EL (cell line): Measurements from ENCODE around the gene CSNK1E.
A peak's percentile ranks its signal among the peaks of the same experiment; 100 is the strongest.

Source experiments
- DNase-seq: peaks from one replicate; pipeline ENCODE4 v3.0.0-alpha.2; 2016

Gene CSNK1E

DNA sequence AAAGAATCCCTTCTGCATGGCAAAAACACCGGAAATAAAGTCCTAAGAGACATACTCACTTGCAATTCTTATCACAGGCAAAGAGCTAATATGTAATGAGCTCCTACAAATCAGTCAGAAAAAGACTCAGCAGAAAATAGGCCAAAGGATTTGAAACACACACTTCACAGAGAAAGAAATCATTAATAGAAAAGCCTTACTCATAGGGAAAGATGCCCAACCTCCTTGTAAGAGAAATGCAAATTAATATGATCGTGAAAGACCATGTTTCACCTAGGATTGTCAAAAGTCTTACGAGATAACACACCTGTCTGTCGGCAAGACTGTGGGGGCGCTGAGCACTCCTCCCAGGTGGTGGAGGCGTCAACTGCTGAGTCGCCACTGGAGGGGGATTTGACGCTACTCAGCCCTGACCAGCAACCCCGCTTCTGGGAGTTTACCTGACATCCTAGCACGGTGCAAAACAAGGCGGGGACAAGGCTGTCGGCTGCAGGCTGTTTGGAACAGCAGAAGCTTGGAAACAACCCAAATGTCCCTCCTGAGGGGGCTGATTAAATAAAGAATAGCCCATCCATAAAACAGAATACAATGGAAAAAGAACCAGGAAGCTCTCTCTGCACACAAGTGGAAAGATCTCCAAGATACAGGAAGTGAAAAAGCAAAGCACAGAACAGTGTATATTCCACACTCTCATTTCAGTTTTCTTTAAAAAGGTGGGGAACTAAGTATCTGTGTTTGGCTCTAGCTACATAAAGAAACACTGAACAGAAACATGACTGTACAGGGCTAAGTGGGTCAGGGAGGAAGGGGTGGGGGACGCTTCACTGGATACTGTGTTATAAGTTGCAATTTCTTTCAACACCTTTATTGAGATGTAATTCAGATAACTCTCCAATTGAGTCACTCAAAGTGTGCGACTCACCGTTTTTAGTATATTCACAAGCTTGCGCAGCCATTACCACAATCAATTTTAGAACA lies 11.5 kb downstream of the CSNK1E start:
- peak; percentile 33 for DNase-seq

DNA sequence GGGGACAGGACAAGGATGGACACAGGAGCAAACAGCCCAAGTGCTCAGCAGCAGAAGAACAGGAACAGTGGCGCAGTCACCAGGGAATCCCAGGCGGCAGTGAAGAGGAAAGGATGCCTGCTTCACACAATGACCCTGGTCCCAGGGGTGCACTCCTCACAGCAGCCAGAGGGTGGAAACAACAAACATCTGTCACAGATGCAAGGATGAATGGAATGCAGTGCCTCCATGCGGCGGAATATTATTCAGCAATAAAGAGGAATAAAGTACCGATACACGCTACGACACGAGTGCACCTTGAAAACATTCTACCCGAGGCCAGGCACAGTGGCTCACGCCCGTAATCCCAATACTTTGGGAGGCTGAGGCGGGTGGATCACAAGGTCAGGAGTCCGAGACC lies 12.7 kb downstream of the CSNK1E start:
- no peak for DNase-seq

DNA sequence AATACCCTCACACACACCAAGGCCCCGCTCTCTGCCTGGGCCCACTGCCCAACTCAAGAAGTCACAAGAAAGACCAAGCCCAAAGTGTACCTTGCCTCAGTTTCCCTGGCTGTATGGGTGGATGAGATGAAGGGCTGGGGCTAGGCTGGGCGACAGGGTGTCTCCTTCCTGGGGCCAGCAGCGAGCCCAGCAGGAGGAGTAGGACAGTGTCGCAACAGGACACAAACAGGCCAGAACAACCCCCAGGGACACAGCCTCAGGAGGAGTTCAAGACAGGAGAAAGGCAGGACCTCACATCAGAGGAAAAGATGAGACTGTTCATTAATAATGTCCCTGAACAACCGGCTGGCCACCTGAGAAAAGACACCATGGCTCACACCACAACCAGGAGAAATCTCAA lies 13.3 kb downstream of the CSNK1E start:
- no peak for DNase-seq

DNA sequence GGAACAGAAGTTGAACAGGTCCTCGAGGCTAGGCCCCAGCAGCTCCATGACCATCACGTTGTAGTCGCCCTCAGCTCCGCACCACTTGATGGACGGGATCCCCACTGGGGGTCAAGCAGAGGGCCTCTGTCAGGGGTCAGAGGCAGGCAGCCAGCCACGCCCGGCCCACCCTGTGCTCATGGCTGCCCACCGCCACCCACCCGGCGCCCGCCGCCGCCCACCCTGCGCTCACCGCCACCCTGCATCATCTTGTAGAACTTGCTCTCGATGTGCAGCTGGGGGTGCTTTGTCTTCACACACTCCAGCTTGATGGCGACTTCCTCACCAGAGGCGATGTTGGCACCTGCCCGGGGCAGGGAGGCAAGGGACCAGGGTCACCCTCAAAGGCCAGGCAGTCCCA lies 14.3 kb downstream of the CSNK1E start:
- DNase-seq: no peak

DNA sequence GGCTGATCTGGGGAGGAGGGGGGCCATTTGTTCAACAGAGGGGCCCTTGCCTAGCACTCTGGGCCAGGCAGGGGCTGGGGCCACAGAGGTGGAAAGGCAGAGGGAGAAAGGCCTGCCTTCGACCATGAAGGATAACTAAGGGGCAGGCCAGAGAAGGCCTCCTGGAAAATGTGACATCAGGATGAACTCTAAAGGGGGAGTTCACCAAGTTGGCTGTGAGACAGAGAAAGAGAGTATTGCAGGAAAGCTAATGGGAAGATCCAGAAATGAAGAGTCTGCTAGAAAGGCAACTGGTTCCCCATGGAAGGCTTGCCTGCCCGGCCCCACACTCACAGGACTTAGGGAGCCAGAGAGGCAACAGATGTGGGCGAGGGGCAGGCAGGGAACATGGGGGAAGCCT lies 16.3 kb downstream of the CSNK1E start:
- DNase-seq: no peak

DNA sequence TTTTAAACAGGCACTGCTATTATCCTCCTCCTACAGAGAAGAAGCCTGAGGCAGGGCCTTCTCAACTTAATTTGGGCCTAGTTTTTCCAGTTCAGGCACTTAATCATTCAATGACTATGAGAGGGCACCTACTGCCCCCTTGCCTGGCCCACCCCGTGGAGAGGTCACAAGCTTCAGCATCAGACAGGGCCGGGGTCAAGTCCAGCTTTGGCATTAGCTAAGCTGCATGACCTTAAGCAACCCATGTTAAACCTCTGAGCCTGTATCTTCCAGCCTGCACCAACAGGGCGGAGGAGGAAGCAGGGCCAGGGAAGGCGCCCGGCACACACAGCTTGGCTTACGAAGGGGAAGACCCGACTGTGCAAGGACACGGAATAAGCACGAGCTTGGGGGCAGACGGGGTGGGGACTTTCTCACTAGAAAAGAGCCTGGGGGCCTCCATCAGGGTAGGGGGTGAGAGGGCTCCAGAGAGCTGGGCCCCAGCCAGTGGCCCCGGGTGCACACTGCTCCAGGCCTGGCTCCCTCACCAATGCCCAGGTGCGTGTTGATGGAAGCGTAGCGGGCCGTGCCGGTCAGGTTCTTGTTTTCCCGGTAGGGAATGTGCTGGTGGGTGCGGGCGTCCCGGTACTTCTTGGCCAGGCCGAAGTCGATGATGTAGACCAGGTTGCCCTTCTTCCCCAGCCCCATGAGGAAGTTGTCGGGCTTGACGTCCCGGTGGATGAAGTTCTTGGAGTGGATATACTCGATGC lies 16.9 kb downstream of the CSNK1E start:
- DNase-seq: no peak

DNA sequence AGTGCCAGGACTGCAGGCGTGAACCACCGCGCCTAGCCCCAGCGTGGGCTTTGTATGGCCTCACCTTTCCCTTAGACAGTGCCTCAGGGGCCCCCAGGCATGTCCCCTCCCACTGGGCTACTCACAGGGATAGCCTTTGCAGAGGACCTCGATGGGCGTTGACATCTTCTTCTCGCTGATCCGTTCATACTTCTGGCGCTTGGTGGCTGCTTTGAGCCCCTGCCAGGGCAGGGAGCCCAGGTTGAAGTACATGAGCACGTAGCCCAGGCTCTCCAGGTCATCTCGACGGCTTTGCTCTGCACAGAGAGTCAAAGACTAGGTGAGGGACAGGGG lies 17.5 kb downstream of the CSNK1E start:
- DNase-seq: no peak

DNA sequence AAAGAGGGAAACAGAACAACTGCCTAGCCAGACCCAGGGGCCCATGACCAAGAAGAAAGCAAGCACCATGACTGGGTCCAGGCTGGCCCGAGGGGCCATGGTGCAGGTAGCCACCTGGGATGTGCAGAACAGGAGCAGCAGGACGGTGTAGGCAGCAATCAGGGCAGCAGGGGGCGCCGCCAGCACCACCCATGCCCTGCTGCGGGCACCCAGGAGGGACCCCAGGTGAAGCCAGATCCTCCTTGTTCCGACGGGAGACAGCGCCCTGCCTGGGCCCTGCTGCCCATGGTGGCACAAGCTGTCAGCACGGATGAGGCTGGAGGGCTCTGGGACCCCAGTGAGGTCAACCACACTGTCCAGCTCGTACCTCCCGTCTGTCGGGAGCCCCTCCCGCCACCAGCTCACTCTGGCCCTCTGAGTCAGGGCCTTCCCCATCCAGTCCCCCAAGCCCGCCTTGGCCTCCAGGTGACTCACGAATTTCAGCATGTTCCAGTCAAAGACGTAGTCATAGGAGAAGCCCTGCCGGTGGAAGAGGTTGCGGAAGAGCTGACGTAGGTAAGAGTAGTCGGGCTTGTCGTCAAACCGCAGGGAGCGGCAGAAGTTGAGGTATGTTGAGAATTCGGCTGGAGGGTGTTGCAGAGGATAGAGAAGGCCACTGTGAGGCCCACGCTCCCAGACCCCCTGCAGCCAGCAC lies 18.8 kb downstream of the CSNK1E start:
- DNase-seq: peak; percentile 98

DNA sequence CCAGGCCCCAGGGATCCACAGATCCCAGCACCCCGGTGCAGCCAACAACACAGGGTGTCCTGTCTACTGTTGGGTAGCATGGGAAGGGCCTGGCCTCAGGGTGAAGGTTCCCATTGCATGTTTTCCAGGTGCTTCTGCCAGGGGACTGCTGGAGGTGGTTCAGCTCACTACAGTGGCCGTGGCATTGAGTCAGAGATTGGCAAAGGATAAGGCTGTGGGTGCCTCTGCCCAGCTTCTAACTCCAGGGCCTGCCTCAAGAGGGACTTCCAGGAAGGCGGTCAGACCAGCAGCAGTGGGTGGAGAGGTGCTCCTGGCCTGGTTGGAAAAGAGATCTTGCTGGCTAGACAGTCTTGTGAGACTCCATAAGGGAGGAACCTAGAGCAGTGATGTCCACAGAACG lies 20.9 kb downstream of the CSNK1E start:
- no peak for DNase-seq

DNA sequence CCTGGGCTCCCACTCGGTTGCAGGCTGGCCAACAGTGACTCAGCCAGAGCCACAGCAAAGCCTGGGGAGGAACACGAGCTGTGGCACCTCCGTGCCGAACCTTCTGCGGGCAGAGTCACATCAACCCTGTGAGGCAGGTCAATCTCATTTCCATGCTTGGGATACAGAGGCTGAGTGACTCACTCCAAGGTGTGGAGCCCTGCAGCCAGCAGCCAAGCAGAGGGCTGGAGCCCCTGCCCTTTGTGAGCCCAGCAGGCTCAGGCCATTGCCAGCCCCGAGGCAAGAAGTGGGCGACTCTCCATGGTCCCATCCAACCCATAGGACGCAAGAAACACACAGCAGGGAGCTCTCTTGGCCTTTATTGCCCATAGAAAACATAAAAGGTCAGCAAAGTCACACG lies 21.4 kb downstream of the CSNK1E start:
- no peak for DNase-seq

DNA sequence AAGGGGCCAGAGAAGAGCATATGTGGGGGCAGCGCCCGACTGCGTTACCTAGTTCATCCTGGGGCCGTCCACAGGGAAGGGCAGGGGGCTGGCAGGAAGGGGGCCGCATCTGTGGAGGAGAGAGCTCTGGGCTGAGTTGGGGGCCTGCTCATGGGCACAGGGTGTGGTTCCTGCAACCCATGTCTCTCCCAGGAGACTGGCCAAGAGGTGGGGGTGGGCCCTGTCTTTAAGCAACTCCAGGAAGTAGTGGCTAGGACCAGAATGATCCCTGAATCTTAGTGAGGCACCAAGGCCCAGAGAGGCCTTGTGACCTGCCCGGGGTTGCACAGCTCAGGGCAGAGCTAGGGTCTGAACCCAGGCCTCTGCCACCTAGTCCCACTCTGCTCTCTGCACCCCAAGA lies 21.9 kb downstream of the CSNK1E start:
- no peak for DNase-seq

DNA sequence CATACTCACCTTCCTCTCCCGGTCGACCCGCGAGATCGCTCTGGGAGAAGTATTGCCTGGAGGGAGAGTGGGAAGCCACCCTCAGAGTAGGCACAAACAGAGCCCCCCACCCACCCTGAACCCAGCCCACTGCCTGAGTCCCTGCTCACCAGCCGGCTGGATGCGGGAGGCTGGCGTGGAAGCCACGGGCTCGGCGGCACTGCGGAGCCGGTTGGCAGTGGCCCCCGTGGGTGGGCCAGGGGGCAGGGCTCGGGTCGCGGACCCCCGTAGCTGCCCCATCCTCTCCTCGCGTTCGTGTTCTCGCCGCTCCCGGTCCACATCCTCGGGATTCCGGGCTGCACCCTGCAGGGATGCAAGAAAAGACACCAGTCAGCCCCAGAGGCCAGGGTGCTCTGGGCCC lies 23.0 kb downstream of the CSNK1E start:
- no peak for DNase-seq

DNA sequence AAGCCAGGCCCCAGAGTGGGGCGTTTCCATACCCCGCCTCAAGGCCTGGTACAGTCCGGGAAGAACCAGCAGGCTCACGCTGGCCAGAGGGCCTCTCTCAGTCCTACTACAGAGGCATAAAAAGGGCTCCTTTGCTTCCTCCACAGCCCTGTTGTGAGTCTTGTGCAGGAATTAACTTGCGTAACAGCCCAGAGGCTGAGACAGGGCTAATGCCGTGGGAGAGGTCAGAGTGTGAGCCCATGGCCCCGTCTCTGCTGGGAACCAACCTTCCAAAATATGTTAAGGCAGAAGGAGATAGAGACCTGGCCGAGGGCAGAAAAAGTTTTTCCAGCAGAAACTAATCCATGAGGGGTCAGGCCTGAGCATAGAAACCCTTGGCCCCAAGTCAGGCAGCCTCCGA lies 24.5 kb downstream of the CSNK1E start:
- no peak for DNase-seq

DNA sequence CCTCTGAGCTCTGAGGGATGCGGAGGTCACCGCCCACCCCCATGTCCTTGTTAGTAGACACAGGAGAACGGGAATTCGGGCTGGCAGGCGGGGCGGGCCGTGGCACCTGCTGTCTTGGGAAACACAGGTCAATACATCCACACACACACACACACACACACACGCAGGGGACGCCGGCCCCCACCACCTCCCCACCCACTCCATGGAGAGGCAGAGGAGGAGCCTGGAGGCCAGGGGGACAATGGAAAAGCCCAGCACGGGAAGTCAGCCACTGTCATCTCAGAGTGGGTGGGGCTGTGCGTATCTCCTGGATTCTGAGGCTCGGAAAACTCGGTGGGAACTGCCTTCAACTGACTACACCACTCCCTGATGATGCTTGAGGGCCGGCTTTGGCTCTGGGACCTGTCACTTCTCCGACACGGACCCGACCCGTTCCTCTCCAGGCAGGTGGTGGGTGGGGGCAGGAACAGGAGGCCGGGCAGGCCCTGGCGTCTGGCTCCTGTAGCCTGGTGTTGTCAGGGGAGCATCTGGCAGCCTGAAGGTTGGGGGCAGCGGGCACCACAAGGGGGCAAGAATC lies 25.9 kb downstream of the CSNK1E start:
- no peak for DNase-seq

DNA sequence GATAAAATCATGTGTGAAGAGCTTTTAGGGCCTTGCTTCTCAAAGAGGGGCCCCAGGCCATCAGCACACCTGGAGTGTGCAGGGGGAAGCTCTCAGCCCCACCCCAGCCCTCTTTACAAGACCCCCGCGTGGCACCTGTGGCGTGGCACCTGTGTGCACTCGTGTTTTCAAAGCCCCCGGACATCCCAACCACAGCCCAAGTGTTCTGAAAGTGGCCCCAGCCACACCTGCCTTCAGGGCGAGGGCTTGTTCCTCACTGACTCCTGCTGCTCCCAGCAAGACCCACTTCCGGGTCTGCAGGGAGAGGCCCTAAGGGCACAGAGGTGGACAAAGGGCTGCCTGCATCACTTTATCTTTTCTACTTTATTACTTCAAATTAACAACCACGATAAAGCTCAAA lies 26.9 kb downstream of the CSNK1E start:
- no peak for DNase-seq

DNA sequence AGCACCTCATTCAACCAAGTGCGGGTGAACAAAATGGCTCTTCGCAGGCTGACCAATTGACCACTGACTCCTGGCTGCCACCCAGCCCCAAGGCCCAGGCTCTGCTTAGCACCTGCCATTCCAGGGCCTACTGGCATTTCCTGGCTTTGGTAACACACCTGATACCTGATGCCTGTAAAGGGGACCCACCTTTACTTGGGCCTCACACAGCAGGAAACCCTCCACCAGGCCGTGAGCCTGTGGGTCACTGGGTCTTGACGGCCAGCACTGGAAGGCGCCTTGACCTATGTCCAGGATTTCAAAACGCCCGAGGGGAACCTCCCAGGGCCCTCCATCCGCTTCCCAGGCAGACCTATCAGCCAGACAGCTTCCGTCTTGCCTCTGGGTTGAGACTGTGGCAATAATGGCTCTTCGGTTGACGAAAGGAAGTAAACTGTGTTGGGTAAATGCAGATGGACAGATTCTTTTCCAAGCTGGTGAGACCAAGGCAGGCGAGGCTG lies 27.6 kb downstream of the CSNK1E start:
- DNase-seq: no peak

DNA sequence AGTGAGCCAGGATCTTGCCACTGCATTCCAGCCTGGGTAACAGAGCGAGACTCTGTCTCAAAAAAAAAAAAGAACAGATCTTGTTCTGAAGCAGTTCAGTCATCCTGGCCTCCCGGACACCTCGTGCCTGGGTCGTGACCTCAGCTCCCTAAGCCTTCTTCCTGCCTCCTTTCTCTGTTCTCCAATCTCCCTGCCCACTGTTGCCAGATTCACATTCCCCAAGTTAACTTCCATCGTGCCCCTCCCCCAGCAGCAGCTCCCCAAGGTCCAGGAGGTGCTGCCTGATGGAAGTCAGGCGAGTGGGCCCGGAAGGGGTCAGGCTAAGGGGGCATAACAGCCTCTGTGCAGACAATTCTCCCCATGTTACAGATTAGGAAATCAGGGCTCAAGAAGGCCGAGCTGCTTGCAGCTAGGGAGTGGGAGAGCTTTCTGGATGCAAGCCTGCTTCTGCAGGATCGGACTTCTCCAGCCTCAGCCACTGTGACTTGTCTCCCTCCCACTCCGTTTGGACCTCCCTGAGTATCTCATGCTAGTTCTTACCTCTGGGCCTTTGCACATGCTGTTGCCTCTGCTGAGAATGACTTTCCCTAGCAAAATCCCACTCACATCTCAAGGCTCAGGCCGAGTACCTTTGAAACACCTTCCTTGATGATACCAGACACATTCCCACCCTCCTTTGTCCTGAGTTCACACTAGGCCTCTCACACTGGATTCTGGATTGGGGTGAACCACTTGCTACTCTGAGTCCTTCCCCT lies 30.1 kb downstream of the CSNK1E start:
- no peak for DNase-seq

DNA sequence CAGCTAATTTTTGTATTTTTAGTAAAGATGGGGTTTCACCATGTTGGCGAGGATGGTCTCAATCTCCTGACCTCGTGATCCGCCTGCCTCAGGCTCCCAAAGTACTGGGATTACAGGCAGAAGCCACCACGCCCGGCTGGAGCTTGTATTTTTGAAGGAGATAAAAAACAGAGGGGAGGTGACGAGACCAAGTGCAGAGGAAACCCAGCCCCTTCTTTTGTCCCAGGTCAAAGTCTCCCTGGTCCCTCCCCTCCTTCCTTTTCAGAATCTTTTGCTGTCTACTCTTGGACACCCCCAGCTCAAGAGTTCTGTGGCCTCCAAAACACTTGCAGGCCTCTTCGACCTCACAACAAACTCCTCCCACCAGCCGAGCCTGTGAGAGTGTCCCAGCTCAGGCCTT lies 32.2 kb downstream of the CSNK1E start:
- DNase-seq: no peak

DNA sequence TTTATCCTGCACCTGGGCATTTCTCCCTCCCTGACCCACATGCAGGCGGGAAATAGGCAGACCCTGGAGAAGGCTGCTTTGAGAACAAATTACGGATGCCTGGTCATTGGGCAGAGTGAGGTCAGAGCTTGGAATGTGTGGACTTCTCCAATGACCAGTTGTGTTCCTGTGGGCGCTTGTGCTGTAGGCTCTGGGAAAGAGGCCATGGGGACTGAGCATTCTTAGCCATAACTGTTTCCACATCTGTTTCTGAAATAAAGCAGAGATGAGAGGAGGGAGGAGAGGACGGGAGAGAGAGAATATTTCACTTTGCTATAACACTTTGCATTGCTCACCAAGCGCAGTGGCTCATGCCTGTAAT lies 33.2 kb downstream of the CSNK1E start:
- peak; percentile 93 for DNase-seq

DNA sequence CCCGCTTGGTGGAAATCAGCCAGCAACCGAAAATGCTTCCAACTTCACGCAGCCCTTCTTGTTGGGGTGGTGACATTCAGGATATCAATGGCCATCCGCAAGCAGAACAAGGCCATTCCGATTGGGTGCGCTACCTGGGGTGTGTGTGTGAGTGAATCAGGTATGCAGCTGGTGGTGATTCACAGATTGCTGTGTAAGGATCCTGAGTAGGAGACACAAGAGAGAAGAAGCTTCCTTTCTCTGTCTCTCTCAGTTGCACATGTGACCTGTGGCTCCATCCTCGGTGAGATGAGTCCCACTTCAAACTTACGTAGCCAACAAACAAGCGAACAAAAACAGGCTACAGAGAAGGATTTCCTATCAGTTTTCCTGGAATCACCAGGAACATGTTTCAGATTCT lies 34.8 kb downstream of the CSNK1E start:
- DNase-seq: no peak

DNA sequence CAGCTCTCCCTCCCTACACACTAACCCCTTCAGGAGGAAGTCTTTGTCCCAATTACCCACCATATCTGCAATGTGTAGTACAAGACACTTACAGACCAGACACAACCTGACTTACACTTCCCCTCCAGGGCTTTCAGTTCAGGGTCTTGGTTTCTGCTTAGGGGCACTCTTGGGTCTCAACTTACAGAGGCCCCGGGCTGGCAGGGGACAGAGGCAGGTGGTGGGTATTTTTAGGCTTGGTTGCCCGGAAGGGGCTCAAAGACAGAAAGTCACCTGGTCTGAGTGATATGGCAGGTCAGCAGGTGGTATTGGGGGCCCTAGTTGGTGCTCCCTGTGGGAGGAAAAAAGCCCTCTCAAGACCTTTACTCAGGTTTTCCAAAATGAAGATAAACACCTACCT lies 41.1 kb downstream of the CSNK1E start:
- no peak for DNase-seq

DNA sequence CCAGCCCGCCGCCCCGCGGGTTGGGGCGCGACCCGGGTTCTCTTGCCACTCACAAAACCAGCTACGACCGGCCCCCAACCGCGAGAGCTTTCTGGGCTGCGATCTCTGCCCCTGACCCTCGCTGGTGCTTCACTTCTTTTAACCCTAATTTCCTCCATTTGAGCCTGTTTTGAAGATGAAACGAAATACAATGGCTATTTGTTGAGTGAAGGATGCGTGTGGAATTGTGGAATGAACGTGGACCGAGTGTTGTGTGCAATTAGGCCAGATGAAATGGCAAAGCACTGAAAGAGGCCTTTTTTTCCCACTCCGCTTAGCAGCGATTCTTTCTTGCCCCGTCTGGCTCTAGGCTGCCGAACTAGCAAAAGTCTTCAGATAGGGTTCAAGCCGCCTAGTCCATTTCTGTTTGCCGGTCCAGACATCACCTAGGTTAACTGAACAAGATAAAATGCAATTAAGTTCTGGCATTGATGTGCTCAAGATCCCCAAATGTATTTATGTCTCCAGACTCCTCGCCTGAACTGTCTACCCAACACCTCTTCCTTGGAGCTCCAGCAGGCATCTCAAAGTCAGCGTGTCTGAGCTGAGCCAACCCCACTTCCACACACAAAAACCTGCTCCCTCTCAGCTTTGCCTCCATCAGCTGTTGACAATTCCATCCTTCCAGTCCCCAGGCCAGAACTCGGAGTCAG lies 44.0 kb downstream of the CSNK1E start:
- DNase-seq: no peak
